Endothelial cell (in vitro differentiated cells): ENCODE measurements around the gene DHDDS. TPM values are rescaled to one million over a fixed set of nuclear protein-coding genes. Genes with fewer than 3 reads are reported as not detected.
"Not testable (repeated sequence)": the region's sequence is repeated elsewhere in the genome, so short reads cannot be mapped to it uniquely, and the experiment has no call there.

Experiments used
- DNase-seq: peaks from one replicate; pipeline ENCODE4 v3.0.0; 2021; ENCODE audit warnings: low spot score
- H3K27ac Mint-ChIP-seq: one replicate; pipeline ENCODE4 v1.8.0; 2021; ENCODE audit warnings: mixed read lengths, inconsistent platforms; ENCODE audit not compliant: unreplicated experiment
- H3K27me3 Mint-ChIP-seq: one replicate; pipeline ENCODE4 v1.8.0; 2021; ENCODE audit warnings: mild to moderate bottlenecking, moderate library complexity, mixed read lengths, inconsistent platforms; ENCODE audit not compliant: unreplicated experiment
- H3K36me3 Mint-ChIP-seq: one replicate; pipeline ENCODE4 v1.8.0; 2021; ENCODE audit warnings: mild to moderate bottlenecking, low read depth, mixed read lengths, inconsistent platforms; ENCODE audit not compliant: unreplicated experiment
- H3K4me1 Mint-ChIP-seq: one replicate; pipeline ENCODE4 v1.8.0; 2021; ENCODE audit warnings: mild to moderate bottlenecking, mixed read lengths, inconsistent platforms; ENCODE audit not compliant: unreplicated experiment
- H3K4me3 Mint-ChIP-seq: one replicate; pipeline ENCODE4 v1.8.0; 2021; ENCODE audit warnings: mild to moderate bottlenecking, mixed read lengths, inconsistent platforms; ENCODE audit not compliant: unreplicated experiment
- H3K9me3 Mint-ChIP-seq: one replicate; pipeline ENCODE4 v1.8.0; 2021; ENCODE audit warnings: mixed read lengths, inconsistent platforms; ENCODE audit not compliant: unreplicated experiment
- CTCF ChIP-seq: fragments of 200-600 bp; sonication (generic); IDR thresholded peaks from one replicate; pipeline ENCODE4 v1.5.0; 2021; ENCODE audit warnings: antibody characterized with exemption; ENCODE audit not compliant: unreplicated experiment
- total RNA-seq: library from RNA; stranded (reverse); fragmentation: NEBNext Ultra II Directional; extraction: Animal tissue kit (Norgen Biotek cat#: 25700); gene quantifications from one replicate; pipeline ENCODE4 v1.2.1, GENCODE V29; 2021; ENCODE audit not compliant: unreplicated experiment

DHDDS gene
- total RNA-seq, 1 donor from 2014 or later: 63.5 TPM

GRCh38 chr1:26493267-26493666, 61.1 kb downstream of the DHDDS start:
- no peaks in the 10 kb centered on the region for H3K9me3 Mint-ChIP-seq
- H3K27me3 Mint-ChIP-seq: peaks cover 3% of the 10 kb centered on the region

GRCh38 chr1:26493938-26494337, 61.8 kb downstream of the DHDDS start:
- Mint-ChIP-seq H3K27me3 (peaks cover 3% of the 10 kb centered on the region), H3K27ac (no peak overlapping the region), H3K36me3 (no peaks in the 10 kb centered on the region), H3K4me1 (no peaks in the 10 kb centered on the region), H3K9me3 (no peaks in the 10 kb centered on the region), H3K4me3 (no peak overlapping the region)
- no peak for DNase-seq
- no peak for TF ChIP-seq CTCF

More at GRCh38 chr1:26493267-26493666, 61.1 kb downstream of the DHDDS start:
- H3K36me3 Mint-ChIP-seq: no peaks in the 10 kb centered on the region
- TF ChIP-seq CTCF: no peak
- DNase-seq: no peak
- no peak overlapping the region for H3K4me3 Mint-ChIP-seq
- H3K27ac Mint-ChIP-seq: no peak overlapping the region
- H3K4me1 Mint-ChIP-seq: no peaks in the 10 kb centered on the region

GRCh38 chr1:26496861-26497260, 64.7 kb downstream of the DHDDS start:
- Mint-ChIP-seq H3K27ac (no peak overlapping the region), H3K27me3 (no peaks in the 10 kb centered on the region)

GRCh38 chr1:26498894-26499293, 66.8 kb downstream of the DHDDS start:
- TF ChIP-seq CTCF: no peak
- no peak for DNase-seq
- Mint-ChIP-seq H3K36me3 (no peaks in the 10 kb centered on the region), H3K4me3 (no peak overlapping the region), H3K27ac (no peak overlapping the region), H3K9me3 (no peaks in the 10 kb centered on the region), H3K4me1 (no peaks in the 10 kb centered on the region), H3K27me3 (no peaks in the 10 kb centered on the region)

More at GRCh38 chr1:26496861-26497260, 64.7 kb downstream of the DHDDS start:
- Mint-ChIP-seq H3K4me3 (no peak overlapping the region), H3K4me1 (no peaks in the 10 kb centered on the region), H3K36me3 (no peaks in the 10 kb centered on the region), H3K9me3 (no peaks in the 10 kb centered on the region)
- DNase-seq: no peak
- no peak for TF ChIP-seq CTCF

- Mint-ChIP-seq H3K4me1 (no peaks in the 10 kb centered on the region), H3K36me3 (no peaks in the 10 kb centered on the region), H3K27ac (no peak overlapping the region), H3K9me3 (no peaks in the 10 kb centered on the region), H3K4me3 (peak overlapping the region; percentile 79), H3K27me3 (no peaks in the 10 kb centered on the region)
- TF ChIP-seq CTCF: peak; percentile 46
- DNase-seq: peak; percentile 83
These were observed 68.5 kb downstream of the DHDDS start for GRCh38 chr1:26500488-26501175.

GRCh38 chr1:26510711-26511110, 78.6 kb downstream of the DHDDS start:
- not testable (repeated sequence) for H3K36me3 Mint-ChIP-seq, H3K4me3 Mint-ChIP-seq

GRCh38 chr1:26515836-26516235, 83.7 kb downstream of the DHDDS start:
- H3K27ac Mint-ChIP-seq, H3K9me3 Mint-ChIP-seq, H3K27me3 Mint-ChIP-seq, H3K4me1 Mint-ChIP-seq, DNase-seq, H3K36me3 Mint-ChIP-seq, H3K4me3 Mint-ChIP-seq: not testable (repeated sequence)

More at GRCh38 chr1:26510711-26511110, 78.6 kb downstream of the DHDDS start:
- DNase-seq, H3K4me1 Mint-ChIP-seq, H3K27ac Mint-ChIP-seq, H3K27me3 Mint-ChIP-seq, H3K9me3 Mint-ChIP-seq: not testable (repeated sequence)
